GM12874 (cell line): ENCODE results near the gene NPTX1.

Source experiments
- CTCF ChIP-seq: IDR thresholded peaks from 2 replicates; pipeline ENCODE4 v1.5.1; 2011; ENCODE audit warnings: low read depth, mild to moderate bottlenecking, control low read depth, low read length, moderate library complexity; ENCODE audit not compliant: insufficient read depth

NPTX1 gene

GRCh38 chr17:80517641-80518040 lies 41.2 kb upstream of the NPTX1 start:
- no peak for TF ChIP-seq CTCF

GRCh38 chr17:80516171-80516932 lies 39.9 kb upstream of the NPTX1 start:
- TF ChIP-seq CTCF = no peak

- TF ChIP-seq CTCF = no peak
Measured at GRCh38 chr17:80513892-80514291, 37.5 kb upstream of the NPTX1 start.

GRCh38 chr17:80513201-80513600 lies 36.8 kb upstream of the NPTX1 start:
- no peak for TF ChIP-seq CTCF

- no peak for TF ChIP-seq CTCF
Measured at GRCh38 chr17:80512233-80512632, 35.8 kb upstream of the NPTX1 start.

- TF ChIP-seq CTCF = no peak
Measured at GRCh38 chr17:80511222-80512180, 35.1 kb upstream of the NPTX1 start.

GRCh38 chr17:80510772-80511171 lies 34.4 kb upstream of the NPTX1 start:
- TF ChIP-seq CTCF = no peak
